OCI-LY1 (cell line): ENCODE measurements around the gene CFAP53.

Experiments used
- H2AFZ ChIP-seq: fragments of 200-600 bp; sonication (generic), shearing (Covaris generic); 2 replicates; pipeline ENCODE4 v1.6.0; 2014; ENCODE audit warnings: antibody characterized with exemption, mild to moderate bottlenecking, low read length
- H3F3A ChIP-seq: fragments of 200-600 bp; sonication (generic), shearing (Covaris generic); 2 replicates; pipeline ENCODE4 v1.6.0; 2014; ENCODE audit warnings: mild to moderate bottlenecking, antibody characterized with exemption, low read length, moderate library complexity; ENCODE audit not compliant: insufficient read depth
- H3K27ac ChIP-seq: fragments of 200-600 bp; sonication (generic); 2 replicates; pipeline ENCODE4 v1.5.1; 2014; ENCODE audit warnings: low read length, mixed run types, mild to moderate bottlenecking, low read depth; ENCODE audit not compliant: poor library complexity, severe bottlenecking
- H3K27me3 ChIP-seq: fragments of 200-600 bp; sonication (generic); 2 replicates; pipeline ENCODE4 v1.6.0; 2014; ENCODE audit warnings: antibody characterized with exemption, mild to moderate bottlenecking, low read length, moderate library complexity; ENCODE audit not compliant: insufficient read depth
- H3K36me3 ChIP-seq: fragments of 200-600 bp; sonication (generic); 2 replicates; pipeline ENCODE4 v1.6.1; 2014; ENCODE audit warnings: mild to moderate bottlenecking, antibody characterized with exemption, low read length, moderate library complexity, mixed read lengths; ENCODE audit not compliant: insufficient read depth
- H3K4me1 ChIP-seq: fragments of 200-600 bp; sonication (generic); 2 replicates; pipeline ENCODE4 v1.5.1; 2014; ENCODE audit warnings: mild to moderate bottlenecking, low read length, moderate library complexity; ENCODE audit not compliant: insufficient read depth, severe bottlenecking
- H3K4me2 ChIP-seq: fragments of 200-600 bp; sonication (generic), shearing (Covaris generic); 2 replicates; pipeline ENCODE4 v1.6.1; 2014; ENCODE audit warnings: low read length
- H3K4me3 ChIP-seq: fragments of 200-600 bp; sonication (generic); 2 replicates; pipeline ENCODE4 v1.5.1; 2014; ENCODE audit warnings: low read length, low read depth, mild to moderate bottlenecking, mixed read lengths; ENCODE audit not compliant: poor library complexity, severe bottlenecking
- H3K79me2 ChIP-seq: fragments of 200-600 bp; shearing (Covaris generic); 2 replicates; pipeline ENCODE4 v1.6.1; 2016; ENCODE audit warnings: mixed run types, low read length, mixed read lengths; ENCODE audit not compliant: insufficient read depth
- H3K9ac ChIP-seq: fragments of 200-600 bp; sonication (generic), shearing (Covaris generic); 2 replicates; pipeline ENCODE4 v1.6.1; 2014; ENCODE audit warnings: mild to moderate bottlenecking, low read length, mixed read lengths
- H3K9me2 ChIP-seq: fragments of 200-600 bp; sonication (generic), shearing (Covaris generic); 2 replicates; pipeline ENCODE4 v1.6.1; 2014; ENCODE audit warnings: low read depth, mild to moderate bottlenecking, low read length, mixed read lengths
- H3K9me3 ChIP-seq: fragments of 200-600 bp; shearing (Covaris generic); 2 replicates; pipeline ENCODE4 v1.6.1; 2014; ENCODE audit warnings: low read length, mixed read lengths
- H4K20me1 ChIP-seq: fragments of 200-600 bp; sonication (generic), shearing (Covaris generic); 2 replicates; pipeline ENCODE4 v1.6.0; 2016; ENCODE audit warnings: mild to moderate bottlenecking, low read length; ENCODE audit not compliant: insufficient read depth
- CTCF ChIP-seq: fragments of 200-600 bp; sonication (generic), shearing (Covaris generic); IDR thresholded peaks from 2 replicates; pipeline ENCODE4 v1.5.1; 2017; ENCODE audit warnings: mild to moderate bottlenecking, antibody characterized with exemption, low read length, moderate library complexity, mixed read lengths
- EZH2 ChIP-seq: fragments of 200-600 bp; sonication (generic), shearing (Covaris generic); IDR thresholded peaks from 2 replicates; pipeline ENCODE4 v1.8.0; 2017; ENCODE audit warnings: borderline replicate concordance, mixed run types, mild to moderate bottlenecking, antibody characterized with exemption, low read length, moderate library complexity, mixed read lengths

Gene CFAP53

GRCh38 chr18:50187659-50188058, 78.6 kb downstream of the CFAP53 start:
- Histone ChIP-seq H2AFZ (no peak overlapping the region), H3K27me3 (0 out of 2 replicates have a peak, but pooled peaks cover 4% of the 10 kb centered on the region), H3K27ac (no peak overlapping the region), H3K9me2 (no peaks in the 10 kb centered on the region), H3K4me3 (no peak overlapping the region), H3K9ac (no peak overlapping the region), H3K9me3 (no peaks in the 10 kb centered on the region), H3F3A (no peaks in the 10 kb centered on the region), H3K36me3 (no peaks in the 10 kb centered on the region), H3K4me2 (no peak overlapping the region), H4K20me1 (no peaks in the 10 kb centered on the region), H3K79me2 (no peaks in the 10 kb centered on the region), H3K4me1 (no peaks in the 10 kb centered on the region)
- TF ChIP-seq EZH2 (no peak), CTCF (no peak)

GRCh38 chr18:50186385-50186784, 79.9 kb downstream of the CFAP53 start:
- no peaks in the 10 kb centered on the region for H3K9me2 ChIP-seq
- H3K4me1 ChIP-seq, result no peaks in the 10 kb centered on the region
- no peaks in the 10 kb centered on the region for H4K20me1 ChIP-seq
- H3K79me2 ChIP-seq, result no peaks in the 10 kb centered on the region
- H3K27me3 ChIP-seq, result 0 out of 2 replicates have a peak, but pooled peaks cover 4% of the 10 kb centered on the region
- H3K9ac ChIP-seq, result no peak overlapping the region
- no peak overlapping the region for H3K4me3 ChIP-seq
- H3K9me3 ChIP-seq, result no peaks in the 10 kb centered on the region
- H3K4me2 ChIP-seq, result no peak overlapping the region
- no peak for TF ChIP-seq CTCF
- no peak for TF ChIP-seq EZH2
- no peak overlapping the region for H3K27ac ChIP-seq
- no peaks in the 10 kb centered on the region for H3F3A ChIP-seq
- H3K36me3 ChIP-seq, result no peaks in the 10 kb centered on the region
- H2AFZ ChIP-seq, result no peak overlapping the region

GRCh38 chr18:50183556-50183955, 82.7 kb downstream of the CFAP53 start:
- Histone ChIP-seq H4K20me1 (no peaks in the 10 kb centered on the region), H3K9me2 (no peaks in the 10 kb centered on the region), H3K27me3 (no peaks in the 10 kb centered on the region), H3K27ac (no peak overlapping the region), H2AFZ (no peak overlapping the region), H3K9ac (no peak overlapping the region), H3F3A (no peaks in the 10 kb centered on the region), H3K4me3 (no peak overlapping the region), H3K79me2 (no peaks in the 10 kb centered on the region), H3K4me2 (no peak overlapping the region), H3K36me3 (no peaks in the 10 kb centered on the region), H3K4me1 (no peaks in the 10 kb centered on the region), H3K9me3 (no peaks in the 10 kb centered on the region)
- no peak for TF ChIP-seq CTCF
